Mucosa of descending colon (tissue), 3 donors: ENCODE data around the gene TMEM144. TPM values are rescaled to one million over a fixed set of nuclear protein-coding genes. Genes with fewer than 3 reads are reported as not detected.

ENCODE experiments used
- ATAC-seq: fragments of 200-7000 bp; cut with Tn5 transposase; one replicate; pipeline ENCODE4 v1.9.1; 2020; ENCODE audit warnings: mild to moderate bottlenecking, moderate library complexity
- DNase-seq, 3 donors: peaks; one replicate each; pipeline ENCODE4 v3.0.0-alpha.2; 2020
- H3K36me3 ChIP-seq: fragments of 200-600 bp; one replicate; pipeline ENCODE4 v1.8.0; 2021; ENCODE audit warnings: low read depth, mild to moderate bottlenecking
- H3K4me1 ChIP-seq: fragments of 200-600 bp; one replicate; pipeline ENCODE4 v1.8.0; 2021; ENCODE audit warnings: low read depth, mild to moderate bottlenecking
- H3K4me3 ChIP-seq: fragments of 200-600 bp; one replicate; pipeline ENCODE4 v1.8.0; 2021; ENCODE audit warnings: mild to moderate bottlenecking
- H3K9me3 ChIP-seq: fragments of 200-600 bp; one replicate; pipeline ENCODE4 v1.8.0; 2021; ENCODE audit warnings: mild to moderate bottlenecking
- CTCF ChIP-seq: fragments of 200-600 bp; IDR thresholded peaks from one replicate; pipeline ENCODE4 v1.8.0; 2022; ENCODE audit warnings: antibody characterized with exemption, mild to moderate bottlenecking
- intact Hi-C, 2 donors: fragments of 100-400 bp; cut with DNase I in 1 of 2; cut with micrococcal nuclease in 1 of 2; formaldehyde crosslinking; loops; one replicate each; pipeline versions ENCODE4 v1.11.0 to v1.11.1; 2022; cut with DNase I, micrococcal nuclease
- total RNA-seq, 3 donors: library from RNA; stranded (reverse); fragmentation: NEBNext Ultra II Directional in 2 of 3; extraction: Animal tissue kit (Norgen Biotek cat#: 25700) in 2 of 3; gene quantifications; one replicate each; pipeline versions ENCODE4 v1.2.1 to v1.2.4, GENCODE V29; 2021 to 2023
- donor health status: DM: no; HTN: no; CAD: no; lungs with moderate emphysema.
- donor health status: DM: no; HTN: no; CAD: no.
- donor health status: DM: no; HTN: yes; CAD: no.

Gene TMEM144
- total RNA-seq, 3 donors from 2014 or later = 16.1 to 36.7 (median 32.4) TPM

GRCh38 chr4:158192439-158193158, 17.7 kb upstream of the TMEM144 start:
- no peak for ATAC-seq
- TF ChIP-seq CTCF = no peak
- intact Hi-C loops = no loop called here
- H3K4me3 ChIP-seq = no peak overlapping the region
- H3K9me3 ChIP-seq = no peaks in the 10 kb centered on the region
- H3K4me1 ChIP-seq = no peaks in the 10 kb centered on the region
- H3K36me3 ChIP-seq = no peaks in the 10 kb centered on the region
- no peak for DNase-seq

GRCh38 chr4:158193171-158193749, 17.0 kb upstream of the TMEM144 start:
- peak; percentile 41 for TF ChIP-seq CTCF
- Histone ChIP-seq H3K36me3 (no peaks in the 10 kb centered on the region), H3K4me1 (no peaks in the 10 kb centered on the region), H3K9me3 (no peaks in the 10 kb centered on the region), H3K4me3 (no peak overlapping the region)
- peak in 1 of 3 donors; percentile 17 for DNase-seq
- intact Hi-C loops = no loop called here
- peak; percentile 70 for ATAC-seq

GRCh38 chr4:158195297-158195696, 15.0 kb upstream of the TMEM144 start:
- TF ChIP-seq CTCF = no peak
- intact Hi-C loops = no loop called here
- Histone ChIP-seq H3K4me3 (no peak overlapping the region), H3K4me1 (no peaks in the 10 kb centered on the region), H3K9me3 (no peaks in the 10 kb centered on the region), H3K36me3 (no peaks in the 10 kb centered on the region)
- DNase-seq (no peak), ATAC-seq (no peak)

- intact Hi-C loops = no loop called here
- no peak for DNase-seq
These were observed 13.0 kb upstream of the TMEM144 start for GRCh38 chr4:158197194-158197776.

GRCh38 chr4:158200214-158200613, 10.1 kb upstream of the TMEM144 start:
- intact Hi-C loops = no loop called here
- Histone ChIP-seq H3K4me3 (no peak overlapping the region), H3K36me3 (no peaks in the 10 kb centered on the region), H3K4me1 (no peaks in the 10 kb centered on the region), H3K9me3 (no peaks in the 10 kb centered on the region)
- no peak for DNase-seq
- ATAC-seq = no peak
- no peak for TF ChIP-seq CTCF

More at GRCh38 chr4:158197194-158197776, 13.0 kb upstream of the TMEM144 start:
- no peaks in the 10 kb centered on the region for H3K36me3 ChIP-seq
- no peak for ATAC-seq
- no peak for TF ChIP-seq CTCF
- no peak overlapping the region for H3K4me3 ChIP-seq
- no peaks in the 10 kb centered on the region for H3K9me3 ChIP-seq
- H3K4me1 ChIP-seq = no peaks in the 10 kb centered on the region
